Stimulated activated memory B cell treated with anti-CD40 and anti-IgM and Interleukin-4, amounts not matched to agents 10 μg/mL and 1 μg/mL and 100 μg/mL, for 72 hours (primary cell): ENCODE measurements around the gene CCDC81.

Experiments
- ATAC-seq: fragments of 150-1000 bp; cut with Tn5 transposase; 2 replicates; pipeline ENCODE4 v1.10.0; 2021
- H3K27ac Mint-ChIP-seq: one replicate; pipeline ENCODE4 v1.8.0; 2022; ENCODE audit warnings: mild to moderate bottlenecking, mixed read lengths
- H3K27me3 Mint-ChIP-seq: one replicate; pipeline ENCODE4 v1.8.0; 2022; ENCODE audit warnings: mixed read lengths
- H3K36me3 Mint-ChIP-seq: one replicate; pipeline ENCODE4 v1.8.0; 2022; ENCODE audit warnings: mixed read lengths
- H3K4me1 Mint-ChIP-seq: one replicate; pipeline ENCODE4 v1.8.0; 2022; ENCODE audit warnings: mixed read lengths
- H3K4me3 Mint-ChIP-seq: one replicate; pipeline ENCODE4 v1.8.0; 2022; ENCODE audit warnings: mild to moderate bottlenecking, moderate library complexity, mixed read lengths
- H3K9me3 Mint-ChIP-seq: one replicate; pipeline ENCODE4 v1.8.0; 2022; ENCODE audit warnings: mixed read lengths

Gene CCDC81

DNA sequence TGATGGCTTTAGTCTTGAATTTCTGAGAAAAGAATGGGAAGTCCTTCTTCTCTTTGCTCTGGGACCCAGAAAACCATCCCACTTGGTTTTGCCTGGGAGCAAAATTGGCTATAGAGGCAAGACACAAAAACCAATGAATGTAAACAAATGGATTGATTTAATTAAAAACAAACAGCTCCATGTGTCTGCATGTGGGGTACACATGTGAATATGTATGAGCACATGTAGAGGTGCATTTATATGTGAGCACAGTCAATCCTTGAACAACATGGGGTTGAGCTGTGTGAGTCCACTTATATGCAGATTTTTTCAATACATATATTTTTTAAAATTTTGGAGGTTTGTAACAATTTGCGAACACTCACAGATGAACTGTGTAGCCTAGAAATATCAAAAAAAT lies 87.2 kb downstream of the CCDC81 start:
- H3K27ac Mint-ChIP-seq, result no peak overlapping the region
- no peaks in the 10 kb centered on the region for H3K4me1 Mint-ChIP-seq
- no peaks in the 10 kb centered on the region for H3K27me3 Mint-ChIP-seq
- H3K9me3 Mint-ChIP-seq, result no peaks in the 10 kb centered on the region
- H3K36me3 Mint-ChIP-seq, result no peaks in the 10 kb centered on the region
- no peak for ATAC-seq
- no peak overlapping the region for H3K4me3 Mint-ChIP-seq

DNA sequence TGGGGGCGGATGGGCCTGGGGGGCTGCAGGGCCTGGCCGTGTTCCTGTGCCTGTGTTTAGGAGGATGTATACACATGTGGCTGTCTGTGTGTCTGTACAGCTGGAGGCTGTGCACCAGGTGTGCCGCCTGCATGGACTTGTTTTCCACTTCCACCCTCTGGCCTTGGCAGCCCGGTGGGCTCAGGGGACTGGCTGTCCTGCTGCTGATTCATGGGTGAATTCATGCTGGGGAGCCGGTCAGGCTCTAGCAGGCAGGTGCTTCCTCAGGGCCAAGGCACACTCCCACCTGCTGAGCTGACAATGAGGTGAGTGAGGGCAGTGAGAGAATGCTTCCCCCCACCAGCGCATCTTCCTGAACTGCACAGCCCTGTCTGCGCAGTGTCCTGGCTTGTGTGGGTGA lies 88.4 kb downstream of the CCDC81 start:
- Mint-ChIP-seq H3K36me3 (no peaks in the 10 kb centered on the region), H3K9me3 (peaks cover 2% of the 10 kb centered on the region), H3K27ac (no peak overlapping the region), H3K4me3 (no peak overlapping the region), H3K4me1 (no peaks in the 10 kb centered on the region), H3K27me3 (no peaks in the 10 kb centered on the region)
- ATAC-seq, result no peak

- Mint-ChIP-seq H3K27me3 (no peaks in the 10 kb centered on the region), H3K4me1 (no peaks in the 10 kb centered on the region), H3K27ac (no peak overlapping the region), H3K4me3 (no peak overlapping the region), H3K9me3 (peaks cover 2% of the 10 kb centered on the region), H3K36me3 (no peaks in the 10 kb centered on the region)
- no peak for ATAC-seq
These were observed 89.3 kb downstream of the CCDC81 start for GRCh38 chr11:86463955-86464354.

DNA sequence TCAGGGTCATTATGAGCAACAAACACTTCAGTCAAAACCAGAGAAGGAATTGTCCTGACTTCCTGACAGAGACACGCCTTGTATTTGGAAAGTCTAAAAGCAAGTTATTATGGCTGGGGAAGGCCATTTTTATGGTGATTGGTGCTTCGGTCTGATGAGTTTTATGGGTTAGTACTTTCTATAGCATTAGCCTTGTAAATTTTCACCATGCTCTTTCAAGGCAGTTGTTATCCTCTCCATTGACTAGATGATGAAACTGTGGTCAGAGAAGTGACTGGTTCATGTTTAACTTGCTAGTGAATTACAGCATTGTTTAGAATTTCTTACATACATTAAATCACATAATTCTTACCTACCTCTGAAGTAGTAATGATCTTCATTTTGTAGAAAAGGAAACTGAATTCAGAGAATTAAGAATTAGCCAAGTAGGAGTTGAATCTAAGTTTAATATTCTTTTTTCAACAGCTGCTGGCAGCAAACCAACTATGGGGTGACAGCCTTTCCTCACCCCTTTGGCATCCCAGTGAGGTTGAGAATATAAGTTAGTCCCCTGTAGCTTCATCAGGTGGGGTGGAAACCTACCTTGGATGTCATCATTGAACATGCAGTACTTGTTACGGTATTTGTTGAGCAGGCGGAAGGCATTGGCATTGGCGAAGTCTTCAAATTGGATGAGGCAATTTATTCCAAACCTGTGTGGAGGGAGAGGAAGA lies 90.0 kb downstream of the CCDC81 start:
- no peak overlapping the region for H3K4me3 Mint-ChIP-seq
- no peaks in the 10 kb centered on the region for H3K36me3 Mint-ChIP-seq
- ATAC-seq, result no peak

DNA sequence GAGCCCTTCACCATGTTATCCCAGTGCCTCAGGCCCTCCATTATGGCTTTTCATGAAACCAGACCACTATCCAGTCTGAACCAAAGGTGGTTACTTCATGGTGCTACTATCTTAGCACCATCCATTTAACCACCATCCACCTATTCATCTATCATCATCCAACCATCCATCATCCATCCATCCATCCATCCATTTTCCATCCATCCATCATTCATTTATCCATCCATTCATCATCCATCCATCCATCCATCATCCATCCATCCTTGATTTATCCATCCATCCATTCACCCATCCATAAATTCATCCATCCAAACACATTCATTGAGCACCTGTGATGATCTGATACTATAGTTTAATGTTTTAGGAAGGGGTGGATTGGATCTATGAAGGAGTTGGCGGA lies 93.5 kb downstream of the CCDC81 start:
- H3K27ac Mint-ChIP-seq, result no peak overlapping the region
- ATAC-seq, result no peak
- H3K36me3 Mint-ChIP-seq, result no peaks in the 10 kb centered on the region
- H3K4me3 Mint-ChIP-seq, result no peak overlapping the region
- peaks cover 19% of the 10 kb centered on the region for H3K27me3 Mint-ChIP-seq
- no peaks in the 10 kb centered on the region for H3K4me1 Mint-ChIP-seq
- H3K9me3 Mint-ChIP-seq, result peaks cover 2% of the 10 kb centered on the region

More for the DNA sequence above, 90.0 kb downstream of the CCDC81 start:
- peaks cover 2% of the 10 kb centered on the region for H3K9me3 Mint-ChIP-seq
- H3K27ac Mint-ChIP-seq, result no peak overlapping the region
- no peaks in the 10 kb centered on the region for H3K4me1 Mint-ChIP-seq
- H3K27me3 Mint-ChIP-seq, result no peaks in the 10 kb centered on the region

DNA sequence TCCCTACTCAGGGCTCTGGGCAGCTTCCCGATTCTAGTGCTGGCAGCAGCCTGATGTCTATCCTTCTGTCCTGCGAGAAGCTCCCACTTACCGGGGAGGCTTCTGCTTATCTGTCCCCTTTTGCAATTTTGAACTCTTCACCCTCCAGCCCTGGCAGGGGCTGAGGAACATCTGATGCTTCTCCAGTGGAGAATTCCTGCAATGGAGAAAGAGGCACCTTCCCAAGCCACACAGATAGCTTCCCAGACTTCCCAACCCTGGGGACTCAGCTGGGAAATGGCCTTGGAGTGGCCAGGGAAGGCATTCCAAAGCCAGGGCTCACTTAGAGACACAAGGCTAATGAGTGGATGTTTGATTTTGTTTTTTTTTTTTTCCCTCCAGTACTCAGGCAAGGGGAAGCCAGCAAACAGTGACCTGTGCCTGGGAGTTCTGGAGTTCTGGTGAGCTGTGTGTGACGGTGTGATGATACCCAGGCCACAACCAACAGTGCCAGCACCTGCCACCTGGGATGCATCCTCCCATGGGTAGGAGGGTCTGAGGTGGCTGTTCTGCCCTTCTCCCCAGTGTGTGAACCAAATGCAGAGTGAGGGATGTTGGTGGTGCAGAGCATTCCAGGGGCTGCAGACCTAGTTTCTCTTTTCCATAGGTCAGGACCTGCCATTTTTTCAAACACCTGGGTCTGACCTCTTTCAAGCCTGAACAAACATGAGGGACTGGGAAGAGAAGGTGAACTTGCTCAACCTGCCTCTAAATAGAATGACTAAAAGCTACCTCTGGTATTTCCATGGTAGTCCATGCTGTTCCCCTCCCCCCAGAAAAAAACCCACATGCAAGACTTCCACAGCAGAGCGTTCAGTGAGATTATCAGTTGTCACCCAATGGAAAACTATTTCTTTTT lies 95.1 kb downstream of the CCDC81 start:
- ATAC-seq, result peak; percentile 10
- Mint-ChIP-seq H3K27me3 (peaks cover 20% of the 10 kb centered on the region), H3K9me3 (peaks cover 2% of the 10 kb centered on the region), H3K27ac (no peak overlapping the region), H3K4me1 (no peaks in the 10 kb centered on the region), H3K4me3 (no peak overlapping the region), H3K36me3 (no peaks in the 10 kb centered on the region)
